B cell (primary cell): Measurements from ENCODE around the gene ANKRD35. TPM values are rescaled to one million over a fixed set of nuclear protein-coding genes. Genes with fewer than 3 reads are reported as not detected.

ENCODE experiments used
- ATAC-seq: fragments of 200-7000 bp; cut with Tn5 transposase; one replicate; pipeline ENCODE4 v1.10.0; 2021; ENCODE audit warnings: low read depth, mild to moderate bottlenecking, moderate number of reproducible peaks, moderate library complexity
- CTCF ChIA-PET: fragments of 350-600 bp; sonication (Branson Sonifier 250); formaldehyde crosslinking; loops from one replicate; lab custom pipeline; 2021; ENCODE audit warnings: antibody characterized with exemption, inconsistent platforms; lab: Charles Lee
- POLR2A ChIA-PET: fragments of 350-600 bp; sonication (Branson Sonifier 250); formaldehyde crosslinking; loops from one replicate; lab custom pipeline; 2021; ENCODE audit warnings: antibody characterized with exemption; lab: Charles Lee
- DNase-seq: peaks from one replicate; pipeline ENCODE4 v3.0.0; 2013
- H2AFZ ChIP-seq: 2 replicates; pipeline ENCODE4 v1.6.1; 2012; ENCODE audit warnings: mild to moderate bottlenecking, low read depth, low read length; ENCODE audit not compliant: insufficient read depth, poor library complexity, severe bottlenecking
- H3K27ac ChIP-seq, 2 donors: 1 replicate in 1 of 2; 2 replicates in 1 of 2; pipeline ENCODE4 v1.5.1; 2012 to 2013; ENCODE audit warnings: low read length in 2 of 2, mild to moderate bottlenecking in 2 of 2, moderate library complexity in 1 of 2
- H3K27me3 ChIP-seq, 4 experiments: fragments of 200-600 bp in 1 of 4; sonication (generic) in 1 of 4; replicated peaks in 1 of 4; 1 replicate in 2 of 4; 2 replicates in 2 of 4; pipeline versions ENCODE4 v1.6.1 to v1.7.0; 2013 to 2016; ENCODE audit warnings: low read length in 3 of 4, mild to moderate bottlenecking in 2 of 4, mixed read lengths in 1 of 4, moderate library complexity in 1 of 4; ENCODE audit not compliant: insufficient read depth in 4 of 4, control insufficient read depth in 3 of 4; ENCODE audit errors: control extremely low read depth in 1 of 4
- H3K36me3 ChIP-seq, 2 experiments: replicated peaks in 1 of 2; 1 replicate in 1 of 2; 2 replicates in 1 of 2; pipeline versions ENCODE4 v1.6.1 to v1.7.1; 2013; ENCODE audit warnings: low read length in 1 of 2; ENCODE audit not compliant: insufficient read depth in 2 of 2, control insufficient read depth in 1 of 2; ENCODE audit errors: control extremely low read depth in 1 of 2, extremely low read depth in 1 of 2
- H3K4me1 ChIP-seq, 2 donors: fragments of 200-600 bp in 1 of 2; sonication (generic) in 1 of 2; 1 replicate in 1 of 2; 2 replicates in 1 of 2; pipeline versions ENCODE4 v1.5.1 to v1.6.1; 2013 to 2017; ENCODE audit warnings: low read length in 2 of 2; ENCODE audit not compliant: control insufficient read depth in 2 of 2, insufficient read depth in 2 of 2
- H3K4me2 ChIP-seq: replicated peaks from 2 replicates; pipeline ENCODE3; 2012; ENCODE audit warnings: mild to moderate bottlenecking, low read depth, low read length; ENCODE audit not compliant: poor library complexity, severe bottlenecking
- H3K4me3 ChIP-seq, 5 experiments: fragments of 200-600 bp in 1 of 5; sonication (generic) in 1 of 5; 1 replicate in 3 of 5; 2 replicates in 2 of 5; pipeline versions ENCODE4 v1.5.1 to v1.7.0; 2011 to 2016; ENCODE audit warnings: low read length in 4 of 5, mild to moderate bottlenecking in 4 of 5, low read depth in 2 of 5, control low read depth in 1 of 5, moderate library complexity in 1 of 5; ENCODE audit not compliant: insufficient read depth in 1 of 5; ENCODE audit errors: control extremely low read depth in 1 of 5, extremely low read depth in 1 of 5
- H3K79me2 ChIP-seq: fragments of 200-600 bp; sonication (generic); one replicate; pipeline ENCODE4 v1.6.0; 2016; ENCODE audit warnings: low read length; ENCODE audit not compliant: control insufficient read depth, insufficient read depth
- H3K9ac ChIP-seq: fragments of 200-600 bp; sonication (generic); 2 replicates; pipeline ENCODE4 v1.6.1; 2017; ENCODE audit warnings: mild to moderate bottlenecking, low read length, moderate library complexity
- H3K9me3 ChIP-seq, 3 donors: one replicate each; pipeline versions ENCODE4 v1.6.1 to v1.7.1; 2013; ENCODE audit warnings: low read length in 2 of 3; ENCODE audit not compliant: control insufficient read depth in 2 of 3, insufficient read depth in 1 of 3; ENCODE audit errors: control extremely low read depth in 1 of 3
- H4K20me1 ChIP-seq: 2 replicates; pipeline ENCODE4 v1.6.0; 2012; ENCODE audit warnings: mild to moderate bottlenecking, low read length; ENCODE audit not compliant: insufficient read depth, control insufficient read depth, poor library complexity, severe bottlenecking
- H3K27ac Mint-ChIP-seq: one replicate; pipeline ENCODE4 v1.8.0; 2021; ENCODE audit warnings: mixed read lengths
- H3K27me3 Mint-ChIP-seq: one replicate; pipeline ENCODE4 v1.8.0; 2021; ENCODE audit warnings: mixed read lengths
- H3K4me1 Mint-ChIP-seq: one replicate; pipeline ENCODE4 v1.8.0; 2021; ENCODE audit warnings: mixed read lengths
- H3K4me3 Mint-ChIP-seq: one replicate; pipeline ENCODE4 v1.8.0; 2021; ENCODE audit warnings: mixed read lengths
- H3K9me3 Mint-ChIP-seq: one replicate; pipeline ENCODE4 v1.8.0; 2022; ENCODE audit warnings: mixed read lengths; ENCODE audit not compliant: insufficient read depth
- CTCF ChIP-seq: fragments of 200-600 bp; IDR thresholded peaks from one replicate; pipeline ENCODE4 v1.8.0; 2022; ENCODE audit warnings: antibody characterized with exemption, mild to moderate bottlenecking
- EZH2 ChIP-seq: IDR thresholded peaks from 2 replicates; pipeline ENCODE4 v1.6.1; 2012; ENCODE audit warnings: borderline replicate concordance, low read depth, mild to moderate bottlenecking, moderate library complexity, low read length; ENCODE audit not compliant: insufficient read depth, poor library complexity, severe bottlenecking
- WGBS: methylation state at CpG from one replicate; pipeline ENCODE4 v1.1.5; 2013; ENCODE audit warnings: missing lambda C conversion rate; ENCODE audit not compliant: insufficient coverage; 5-methylcytosine and 5-hydroxymethylcytosine counted together
- intact Hi-C: fragments of 100-400 bp; cut with micrococcal nuclease; formaldehyde crosslinking; loops from one replicate; pipeline ENCODE4 v1.10.0; 2022
- polyA plus RNA-seq: library from polyadenylated mRNA; depleted of rRNA; stranded (reverse); fragments of >200 nt; gene quantifications from 2 replicates; pipeline ENCODE4 v1.2.3, GENCODE V29; 2012
- total RNA-seq, 2 donors: library from RNA; stranded (reverse); fragments of 120-200 nt in 1 of 2; gene quantifications; 1 replicate in 1 of 2; 2 replicates in 1 of 2; pipeline versions ENCODE4 v1.2.3 to v1.2.4, GENCODE V29; 2013 to 2022

The ANKRD35 gene
- total and polyA plus RNA-seq, 2 donors (not counting 1 experiment from before 2014, with no cell fraction given), result 0.04 TPM; not detected in 1

DNA sequence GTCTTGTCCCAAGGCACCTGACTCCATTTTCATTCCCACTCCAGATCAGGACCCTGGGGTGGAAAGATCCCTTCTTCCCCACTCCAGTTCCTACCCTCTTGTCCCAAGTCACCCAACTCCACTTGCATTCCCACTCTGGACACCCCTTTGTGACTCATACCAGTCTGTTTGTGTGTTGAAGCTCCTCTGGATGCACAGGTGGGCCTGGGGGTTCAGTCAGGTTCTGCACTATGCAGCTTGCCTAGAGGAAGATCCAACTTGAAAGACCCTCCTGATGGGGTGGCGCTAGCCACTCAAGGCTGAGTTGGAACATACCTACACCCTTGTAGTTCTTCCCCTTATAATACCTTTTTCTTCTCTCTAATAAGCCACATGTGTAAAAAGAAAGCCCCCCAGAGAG is 9.8 kb upstream of the ANKRD35 start:
- Mint-ChIP-seq H3K27ac (no peak overlapping the region), H3K9me3 (no peaks in the 10 kb centered on the region), H3K4me1 (no peaks in the 10 kb centered on the region), H3K4me3 (no peak overlapping the region), H3K27me3 (no peaks in the 10 kb centered on the region)
- Histone ChIP-seq H3K9ac (no peak overlapping the region), H3K4me3 (no peak overlapping the region), H3K36me3 (no peaks in the 10 kb centered on the region), H3K4me2 (no peak overlapping the region), H3K27ac (no peak overlapping the region), H3K79me2 (no peaks in the 10 kb centered on the region), H3K4me1 (no peaks in the 10 kb centered on the region), H3K9me3 (no peaks in the 10 kb centered on the region), H3K27me3 (no peaks in the 10 kb centered on the region), H4K20me1 (no peaks in the 10 kb centered on the region), H2AFZ (no peak overlapping the region)
- ATAC-seq, result no peak
- ChIA-PET POLR2A (no interaction called here), CTCF (interaction anchor here (0.8 to 2.1 kb wide), 5 partner anchors 11 to 122 kb away, joined by 3 to 9 read pairs (median 3); no protein-coding TSS in a partner anchor)
- no peak for TF ChIP-seq CTCF
- no peak for TF ChIP-seq EZH2
- no peak for DNase-seq
- WGBS, result 100% methylated on average over 1 of the region's 1 CpG
- intact Hi-C loops, result no loop called here

GRCh38 chr1:145893306-145894055 is 7.8 kb upstream of the ANKRD35 start:
- Histone ChIP-seq H3K9me3 (no peaks in the 10 kb centered on the region), H3K79me2 (no peaks in the 10 kb centered on the region), H2AFZ (no peak overlapping the region), H3K4me1 (no peaks in the 10 kb centered on the region), H3K36me3 (no peaks in the 10 kb centered on the region), H4K20me1 (no peaks in the 10 kb centered on the region), H3K4me3 (no peak overlapping the region), H3K27me3 (no peaks in the 10 kb centered on the region), H3K9ac (no peak overlapping the region), H3K4me2 (no peak overlapping the region), H3K27ac (no peak overlapping the region)
- no peaks in the 10 kb centered on the region for H3K4me1 Mint-ChIP-seq
- WGBS, result 100% methylated on average over 6 of the region's 7 CpGs
- no peak for TF ChIP-seq CTCF
- no peak for TF ChIP-seq EZH2
- ChIA-PET POLR2A (no interaction called here), CTCF (interaction anchor here (0.6 to 3.9 kb wide), 14 partner anchors 10 to 128 kb away, joined by 3 to 41 read pairs (median 6); partner anchors contain the start of genes HJV, ITGA10, NUDT17 and RBM8A)
- no peak for ATAC-seq
- no peak for DNase-seq
- no peak overlapping the region for H3K4me3 Mint-ChIP-seq
- H3K27me3 Mint-ChIP-seq, result no peaks in the 10 kb centered on the region
- no peak overlapping the region for H3K27ac Mint-ChIP-seq
- intact Hi-C loops, result no loop called here
- no peaks in the 10 kb centered on the region for H3K9me3 Mint-ChIP-seq
